Measurements from ENCODE around the gene NR3C1. TPM values are rescaled to one million over a fixed set of nuclear protein-coding genes. Genes with fewer than 3 reads are reported as not detected.

NR3C1 gene
- total and polyA plus RNA-seq, 4 donors, result 27.5 to 79.7 (median 58.0) TPM

DNA sequence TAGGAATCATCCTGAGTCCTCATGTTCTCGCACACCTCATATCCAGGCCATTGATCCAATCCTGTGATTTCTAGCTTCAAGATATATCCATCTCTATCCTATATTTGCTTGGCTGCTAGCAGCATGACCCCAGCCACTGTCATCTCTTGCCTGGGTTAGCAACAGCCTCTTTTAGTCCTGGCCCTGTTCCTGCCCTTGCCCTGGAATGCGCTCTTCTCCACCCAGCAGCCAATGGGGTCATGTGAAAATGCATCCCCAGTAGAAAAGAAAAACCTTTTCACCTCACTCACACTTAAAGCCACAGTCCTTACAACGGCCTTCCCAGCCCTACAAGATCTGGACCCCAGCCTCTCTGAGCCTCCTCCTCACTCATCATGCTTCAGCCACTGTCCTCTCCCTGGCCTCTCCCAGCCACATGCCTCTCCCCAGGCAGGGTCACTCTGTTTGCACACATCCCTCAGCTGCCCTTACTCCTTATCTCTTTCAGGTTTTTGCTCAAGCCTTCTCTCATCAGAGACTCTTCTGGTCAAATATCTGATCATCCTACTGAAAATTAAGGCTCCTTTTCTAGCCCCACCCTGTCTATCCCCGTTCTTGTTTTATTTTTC, 34.3 kb upstream of the NR3C1 start:
- DNase-seq (ENCODE audit: low read depth in 4 of 6, low spot score in 6 of 6), result no peak
- Histone ChIP-seq H3K27me3 (ENCODE audit: control insufficient read depth, insufficient read depth, low read length) (no peaks in the 10 kb centered on the region), H3K36me3 (ENCODE audit: control insufficient read depth, insufficient read depth, low read length) (no peaks in the 10 kb centered on the region), H3K27ac (ENCODE audit: low read depth, low read length) (no peak overlapping the region), H3K4me1 (ENCODE audit: control insufficient read depth, insufficient read depth, low read length) (no peaks in the 10 kb centered on the region), H3K9me3 (ENCODE audit: control insufficient read depth, insufficient read depth, low read length) (no peaks in the 10 kb centered on the region), H3K4me3 (ENCODE audit: low read depth, low read length) (no peak overlapping the region)
- WGBS (ENCODE audit: insufficient coverage), result 76% methylated on average over 3 of the region's 4 CpGs

DNA sequence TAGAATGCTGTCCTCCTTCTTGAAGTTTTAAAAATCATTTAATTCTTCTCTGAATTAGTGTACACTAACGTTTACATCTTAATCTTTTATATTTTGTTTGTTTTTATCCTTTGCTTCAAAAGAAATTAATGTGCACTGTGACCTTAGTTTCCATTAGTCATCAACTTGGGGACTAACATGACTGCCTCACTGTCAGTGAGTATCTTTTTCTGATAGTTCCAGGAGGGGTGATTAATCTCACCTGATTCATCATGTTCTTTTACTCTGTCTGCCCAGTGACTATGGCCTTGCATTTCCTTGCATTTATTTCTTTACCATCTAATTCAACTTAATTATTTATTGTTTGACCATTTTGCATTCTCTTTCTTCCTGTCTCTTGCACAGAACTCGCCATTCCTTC, 33.4 kb upstream of the NR3C1 start:
- Histone ChIP-seq H3K4me3 (ENCODE audit: low read depth, low read length) (no peak overlapping the region), H3K36me3 (ENCODE audit: control insufficient read depth, insufficient read depth, low read length) (no peaks in the 10 kb centered on the region), H3K9me3 (ENCODE audit: control insufficient read depth, insufficient read depth, low read length) (no peaks in the 10 kb centered on the region), H3K27ac (ENCODE audit: low read depth, low read length) (no peak overlapping the region), H3K27me3 (ENCODE audit: control insufficient read depth, insufficient read depth, low read length) (no peaks in the 10 kb centered on the region), H3K4me1 (ENCODE audit: control insufficient read depth, insufficient read depth, low read length) (no peaks in the 10 kb centered on the region)
- DNase-seq (ENCODE audit: low read depth in 4 of 6, low spot score in 6 of 6), result no peak
- 92% methylated on average over 1 of the region's 2 CpGs for WGBS (ENCODE audit: insufficient coverage)

DNA sequence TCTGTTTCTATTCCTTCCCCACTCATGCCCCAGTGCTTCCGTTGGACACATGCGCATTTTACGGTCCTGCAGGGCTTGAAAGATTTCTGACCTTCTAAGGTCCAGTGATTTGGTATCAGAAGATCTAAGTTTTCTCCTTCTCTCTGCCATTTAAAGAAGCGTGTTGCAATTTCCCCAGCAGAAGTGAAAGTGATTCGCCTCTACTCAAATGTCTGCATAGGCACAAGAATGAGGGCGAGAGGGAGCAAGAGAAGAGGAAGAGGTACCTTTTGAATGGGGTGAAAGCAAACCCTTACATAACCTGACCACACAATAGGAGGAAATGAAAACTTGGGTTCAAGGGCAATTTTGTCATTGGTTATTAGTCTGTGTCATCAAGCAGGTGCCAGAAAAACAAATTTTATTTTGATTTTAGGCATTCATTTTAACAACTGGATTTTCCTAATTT, 31.7 kb upstream of the NR3C1 start:
- DNase-seq (ENCODE audit: low read depth in 4 of 6, low spot score in 6 of 6), result peak in 1 of 6 donors; percentile 14
- H3K9me3 ChIP-seq (ENCODE audit: control insufficient read depth, insufficient read depth, low read length), result no peaks in the 10 kb centered on the region
- H3K36me3 ChIP-seq (ENCODE audit: control insufficient read depth, insufficient read depth, low read length), result no peaks in the 10 kb centered on the region
- H3K4me1 ChIP-seq (ENCODE audit: control insufficient read depth, insufficient read depth, low read length), result no peaks in the 10 kb centered on the region
- no peak overlapping the region for H3K27ac ChIP-seq (ENCODE audit: low read depth, low read length)
- WGBS (ENCODE audit: insufficient coverage), result 93% methylated on average over 3 of the region's 6 CpGs
- H3K4me3 ChIP-seq (ENCODE audit: low read depth, low read length), result no peak overlapping the region
- no peaks in the 10 kb centered on the region for H3K27me3 ChIP-seq (ENCODE audit: control insufficient read depth, insufficient read depth, low read length)

GRCh38 chr5:143434261-143435209, 31.0 kb upstream of the NR3C1 start:
- Histone ChIP-seq H3K27me3 (ENCODE audit: control insufficient read depth, insufficient read depth, low read length) (no peaks in the 10 kb centered on the region), H3K4me3 (ENCODE audit: low read depth, low read length) (no peak overlapping the region), H3K9me3 (ENCODE audit: control insufficient read depth, insufficient read depth, low read length) (no peaks in the 10 kb centered on the region), H3K4me1 (ENCODE audit: control insufficient read depth, insufficient read depth, low read length) (no peaks in the 10 kb centered on the region), H3K27ac (ENCODE audit: low read depth, low read length) (no peak overlapping the region), H3K36me3 (ENCODE audit: control insufficient read depth, insufficient read depth, low read length) (no peaks in the 10 kb centered on the region)
- WGBS (ENCODE audit: insufficient coverage), result 67% methylated on average over 4 of the region's 7 CpGs
- DNase-seq (ENCODE audit: low read depth in 4 of 6, low spot score in 6 of 6), result no peak

DNA sequence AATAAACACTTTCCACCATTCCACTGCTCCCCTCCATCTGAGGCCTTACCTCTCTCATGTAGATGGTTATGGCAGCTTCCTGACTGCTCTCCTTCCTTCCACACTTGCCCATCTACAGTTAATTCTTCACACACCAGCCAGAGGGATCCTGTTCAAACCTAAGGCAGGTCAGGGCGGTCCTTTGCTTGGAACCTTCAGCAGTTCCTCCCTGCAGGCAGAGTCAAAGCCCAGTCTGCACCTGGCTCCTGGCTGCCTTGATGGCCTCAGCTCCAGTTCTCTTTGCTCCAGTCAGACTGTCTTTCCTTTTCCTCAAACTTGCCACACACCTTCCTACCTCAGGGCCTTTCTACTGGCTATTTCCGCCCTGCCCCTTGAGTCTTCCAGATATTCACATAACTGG, 30.2 kb upstream of the NR3C1 start:
- no peak overlapping the region for H3K27ac ChIP-seq (ENCODE audit: low read depth, low read length)
- no peak for DNase-seq (ENCODE audit: low read depth in 4 of 6, low spot score in 6 of 6)
- no peaks in the 10 kb centered on the region for H3K36me3 ChIP-seq (ENCODE audit: control insufficient read depth, insufficient read depth, low read length)
- no peaks in the 10 kb centered on the region for H3K4me1 ChIP-seq (ENCODE audit: control insufficient read depth, insufficient read depth, low read length)
- no peak overlapping the region for H3K4me3 ChIP-seq (ENCODE audit: low read depth, low read length)
- H3K9me3 ChIP-seq (ENCODE audit: control insufficient read depth, insufficient read depth, low read length), result no peaks in the 10 kb centered on the region
- H3K27me3 ChIP-seq (ENCODE audit: control insufficient read depth, insufficient read depth, low read length), result no peaks in the 10 kb centered on the region
- 97% methylated on average over 2 of the region's 2 CpGs for WGBS (ENCODE audit: insufficient coverage)

GRCh38 chr5:143432658-143433239, 29.3 kb upstream of the NR3C1 start:
- 80% methylated on average over 2 of the region's 7 CpGs for WGBS (ENCODE audit: insufficient coverage)
- H3K27ac ChIP-seq (ENCODE audit: low read depth, low read length), result no peak overlapping the region
- H3K27me3 ChIP-seq (ENCODE audit: control insufficient read depth, insufficient read depth, low read length), result no peaks in the 10 kb centered on the region
- H3K36me3 ChIP-seq (ENCODE audit: control insufficient read depth, insufficient read depth, low read length), result no peaks in the 10 kb centered on the region
- H3K9me3 ChIP-seq (ENCODE audit: control insufficient read depth, insufficient read depth, low read length), result no peaks in the 10 kb centered on the region
- H3K4me3 ChIP-seq (ENCODE audit: low read depth, low read length), result no peak overlapping the region
- H3K4me1 ChIP-seq (ENCODE audit: control insufficient read depth, insufficient read depth, low read length), result no peaks in the 10 kb centered on the region
- no peak for DNase-seq (ENCODE audit: low read depth in 4 of 6, low spot score in 6 of 6)

DNA sequence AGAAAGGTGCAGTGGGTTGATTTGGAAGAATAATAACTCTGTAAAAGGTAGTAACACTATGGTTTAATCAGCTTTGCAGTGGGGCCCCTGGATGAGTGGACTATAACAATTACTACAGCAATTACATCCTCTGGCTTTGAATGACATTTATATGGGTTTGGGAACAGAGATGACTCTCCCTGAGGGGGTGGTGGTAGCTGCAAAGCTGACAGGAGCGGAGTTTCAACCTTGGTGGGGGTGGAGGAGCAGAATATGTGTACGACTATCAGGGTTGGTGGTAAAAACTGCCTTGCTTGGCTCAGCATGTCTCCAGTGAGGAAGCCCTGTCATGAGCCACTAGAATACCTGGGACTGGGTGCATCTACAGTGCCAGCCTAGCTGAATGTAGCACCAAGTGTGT, 28.3 kb upstream of the NR3C1 start:
- Histone ChIP-seq H3K4me1 (ENCODE audit: control insufficient read depth, insufficient read depth, low read length) (no peaks in the 10 kb centered on the region), H3K27ac (ENCODE audit: low read depth, low read length) (no peak overlapping the region), H3K9me3 (ENCODE audit: control insufficient read depth, insufficient read depth, low read length) (no peaks in the 10 kb centered on the region), H3K4me3 (ENCODE audit: low read depth, low read length) (no peak overlapping the region), H3K27me3 (ENCODE audit: control insufficient read depth, insufficient read depth, low read length) (no peaks in the 10 kb centered on the region), H3K36me3 (ENCODE audit: control insufficient read depth, insufficient read depth, low read length) (no peaks in the 10 kb centered on the region)
- DNase-seq (ENCODE audit: low read depth in 4 of 6, low spot score in 6 of 6), result no peak
- 88% methylated on average over 2 of the region's 2 CpGs for WGBS (ENCODE audit: insufficient coverage)

GRCh38 chr5:143428738-143429420, 25.4 kb upstream of the NR3C1 start:
- DNase-seq (ENCODE audit: low read depth in 4 of 6, low spot score in 6 of 6), result no peak
- no CpG with 5 or more reads among the region's 2 CpGs for WGBS (ENCODE audit: insufficient coverage)
- H3K27me3 ChIP-seq (ENCODE audit: control insufficient read depth, insufficient read depth, low read length), result no peaks in the 10 kb centered on the region

GRCh38 chr5:143428155-143428554, 24.7 kb upstream of the NR3C1 start:
- H3K4me3 ChIP-seq (ENCODE audit: low read depth, low read length), result no peak overlapping the region
- H3K4me1 ChIP-seq (ENCODE audit: control insufficient read depth, insufficient read depth, low read length), result no peaks in the 10 kb centered on the region
- no peaks in the 10 kb centered on the region for H3K36me3 ChIP-seq (ENCODE audit: control insufficient read depth, insufficient read depth, low read length)
- H3K9me3 ChIP-seq (ENCODE audit: control insufficient read depth, insufficient read depth, low read length), result no peaks in the 10 kb centered on the region
- H3K27ac ChIP-seq (ENCODE audit: low read depth, low read length), result no peak overlapping the region
- WGBS (ENCODE audit: insufficient coverage), result no CpG with 5 or more reads among the region's 1 CpG
- no peak for DNase-seq (ENCODE audit: low read depth in 4 of 6, low spot score in 6 of 6)
- no peaks in the 10 kb centered on the region for H3K27me3 ChIP-seq (ENCODE audit: control insufficient read depth, insufficient read depth, low read length)

More at GRCh38 chr5:143428738-143429420, 25.4 kb upstream of the NR3C1 start:
- Histone ChIP-seq H3K9me3 (ENCODE audit: control insufficient read depth, insufficient read depth, low read length) (no peaks in the 10 kb centered on the region), H3K4me3 (ENCODE audit: low read depth, low read length) (no peak overlapping the region), H3K36me3 (ENCODE audit: control insufficient read depth, insufficient read depth, low read length) (no peaks in the 10 kb centered on the region), H3K4me1 (ENCODE audit: control insufficient read depth, insufficient read depth, low read length) (no peaks in the 10 kb centered on the region), H3K27ac (ENCODE audit: low read depth, low read length) (no peak overlapping the region)
